RWPE1 (cell line): ENCODE results near the gene ARMH2.
A peak's percentile ranks its signal among the peaks of the same experiment; 100 is the strongest.
"Not testable (repeated sequence)": the region's sequence is repeated elsewhere in the genome, so short reads cannot be mapped to it uniquely, and the experiment has no call there.

Source experiments
- CTCF ChIA-PET: fragments of 350-600 bp; sonication (Branson Sonifier 250); formaldehyde crosslinking; extraction: SDS; loops from one replicate; lab custom pipeline; 2021; lab: Yijun Ruan, JAX
- POLR2A ChIA-PET: fragments of 400-600 bp; formaldehyde crosslinking; extraction: SDS; loops from one replicate; lab custom pipeline; 2020; ENCODE audit warnings: antibody characterized with exemption; ENCODE audit not compliant: low non-redundant PET; lab: Yijun Ruan, JAX
- DNase-seq: peaks from one replicate; pipeline ENCODE4 v3.0.0; 2012; ENCODE audit warnings: low spot score
- H3K27ac ChIP-seq: fragments of 450-650 bp; 2 replicates; pipeline ENCODE4 v1.5.1; 2017
- TF ChIP-seq, protein P1 (sequence below): fragments of 450-650 bp; conservative IDR thresholded peaks from 2 replicates; pipeline ENCODE4 v1.5.1; 2017; ENCODE audit warnings: low read depth, mild to moderate bottlenecking

The ARMH2 gene

DNA sequence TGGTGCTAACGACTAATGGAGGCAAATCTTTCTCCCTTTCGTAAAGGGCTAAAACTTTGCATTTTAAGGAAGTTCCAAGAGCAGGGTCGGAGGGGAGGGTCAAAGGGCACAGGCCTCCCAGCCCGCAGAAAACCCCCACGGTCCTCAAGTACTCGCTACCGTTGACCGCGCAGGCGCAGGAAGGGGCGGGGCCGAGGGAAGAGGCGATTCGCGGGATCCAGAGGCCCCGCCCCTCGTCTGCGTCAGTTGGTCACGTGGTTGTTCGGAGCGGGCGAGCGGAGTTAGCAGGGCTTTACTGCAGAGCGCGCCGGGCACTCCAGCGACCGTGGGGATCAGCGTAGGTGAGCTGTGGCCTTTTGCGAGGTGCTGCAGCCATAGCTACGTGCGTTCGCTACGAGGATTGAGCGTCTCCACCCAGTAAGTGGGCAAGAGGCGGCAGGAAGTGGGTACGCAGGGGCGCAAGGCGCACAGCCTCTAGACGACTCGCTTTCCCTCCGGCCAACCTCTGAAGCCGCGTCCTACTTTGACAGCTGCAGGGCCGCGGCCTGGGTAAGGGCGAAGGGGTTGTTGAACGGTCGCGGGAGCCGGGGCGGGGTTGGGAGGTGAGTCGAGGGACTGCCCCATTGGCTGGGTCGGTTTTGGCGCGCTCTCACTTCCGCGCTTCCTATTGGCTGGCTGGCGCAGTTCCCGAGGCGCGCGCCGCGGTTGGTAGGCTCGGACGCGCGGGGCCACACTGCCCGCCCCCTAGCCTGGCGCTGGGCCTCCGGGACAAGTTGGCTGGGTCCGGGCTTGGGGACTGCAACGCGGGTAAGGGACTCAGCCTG lies 23.8 kb downstream of the ARMH2 start, which contains the start of gene GMNN:
Gene GMNN, plus strand, starts transcription at position 242 of the 824 bp plus-strand sequence. CDS start 2,310 bp downstream, outside the sequence.
- DNase-seq = peak; percentile 96
- TF ChIP-seq, protein P1, sequence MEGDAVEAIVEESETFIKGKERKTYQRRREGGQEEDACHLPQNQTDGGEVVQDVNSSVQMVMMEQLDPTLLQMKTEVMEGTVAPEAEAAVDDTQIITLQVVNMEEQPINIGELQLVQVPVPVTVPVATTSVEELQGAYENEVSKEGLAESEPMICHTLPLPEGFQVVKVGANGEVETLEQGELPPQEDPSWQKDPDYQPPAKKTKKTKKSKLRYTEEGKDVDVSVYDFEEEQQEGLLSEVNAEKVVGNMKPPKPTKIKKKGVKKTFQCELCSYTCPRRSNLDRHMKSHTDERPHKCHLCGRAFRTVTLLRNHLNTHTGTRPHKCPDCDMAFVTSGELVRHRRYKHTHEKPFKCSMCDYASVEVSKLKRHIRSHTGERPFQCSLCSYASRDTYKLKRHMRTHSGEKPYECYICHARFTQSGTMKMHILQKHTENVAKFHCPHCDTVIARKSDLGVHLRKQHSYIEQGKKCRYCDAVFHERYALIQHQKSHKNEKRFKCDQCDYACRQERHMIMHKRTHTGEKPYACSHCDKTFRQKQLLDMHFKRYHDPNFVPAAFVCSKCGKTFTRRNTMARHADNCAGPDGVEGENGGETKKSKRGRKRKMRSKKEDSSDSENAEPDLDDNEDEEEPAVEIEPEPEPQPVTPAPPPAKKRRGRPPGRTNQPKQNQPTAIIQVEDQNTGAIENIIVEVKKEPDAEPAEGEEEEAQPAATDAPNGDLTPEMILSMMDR = no peak
- peak within 1 kb of the TSS; percentile 99 for H3K27ac ChIP-seq
- POLR2A ChIA-PET = interaction anchor here (0.6 kb wide), 2 partner anchors 29 to 65 kb away, joined by 3 to 9 read pairs; no protein-coding TSS in a partner anchor
- CTCF ChIA-PET = no interaction called here

- H3K27ac ChIP-seq = no peak overlapping the region
- no peak for DNase-seq
- POLR2A ChIA-PET = no interaction called here
- CTCF ChIA-PET = interaction anchor here (0.6 kb wide), 1 partner anchor 42 kb away, joined by 3 read pairs; no protein-coding TSS in a partner anchor
- TF ChIP-seq, protein P1 = no peak
Observed at GRCh38 chr6:24768361-24768760, 30.4 kb downstream of the ARMH2 start.

GRCh38 chr6:24766680-24767462 lies 31.8 kb downstream of the ARMH2 start:
- TF ChIP-seq, protein P1 = peak; percentile 68
- CTCF ChIA-PET = interaction anchor here (0.6 to 1.3 kb wide), 5 partner anchors 15 to 186 kb away, joined by 3 to 5 read pairs (median 3); no protein-coding TSS in a partner anchor
- DNase-seq = peak; percentile 54
- H3K27ac ChIP-seq = no peak overlapping the region
- POLR2A ChIA-PET = no interaction called here

DNA sequence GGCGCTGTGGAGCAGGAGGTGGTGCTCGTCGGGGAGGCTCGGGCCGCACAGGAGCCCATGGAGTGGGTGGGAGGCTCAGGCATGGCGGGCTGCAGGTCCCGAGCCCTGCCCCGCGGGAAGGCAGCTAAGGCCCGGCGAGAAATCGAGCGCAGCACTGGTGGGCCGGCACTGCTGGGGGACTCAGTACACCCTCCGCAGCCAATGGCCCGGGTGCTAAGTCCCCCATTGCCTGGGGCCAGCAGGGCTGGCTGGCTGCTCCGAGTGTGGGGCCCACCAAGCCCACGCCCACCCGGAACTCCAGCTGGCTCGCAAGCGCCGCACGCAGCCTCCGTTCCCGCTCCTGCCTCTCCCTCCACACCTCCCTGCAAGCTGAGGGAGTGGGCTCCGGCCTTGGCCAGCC lies 32.7 kb downstream of the ARMH2 start:
- CTCF ChIA-PET = interaction anchor here (0.5 kb wide), 1 partner anchor 52 kb away, joined by 3 read pairs; no protein-coding TSS in a partner anchor
- H3K27ac ChIP-seq, POLR2A ChIA-PET, DNase-seq: not testable (repeated sequence)

DNA sequence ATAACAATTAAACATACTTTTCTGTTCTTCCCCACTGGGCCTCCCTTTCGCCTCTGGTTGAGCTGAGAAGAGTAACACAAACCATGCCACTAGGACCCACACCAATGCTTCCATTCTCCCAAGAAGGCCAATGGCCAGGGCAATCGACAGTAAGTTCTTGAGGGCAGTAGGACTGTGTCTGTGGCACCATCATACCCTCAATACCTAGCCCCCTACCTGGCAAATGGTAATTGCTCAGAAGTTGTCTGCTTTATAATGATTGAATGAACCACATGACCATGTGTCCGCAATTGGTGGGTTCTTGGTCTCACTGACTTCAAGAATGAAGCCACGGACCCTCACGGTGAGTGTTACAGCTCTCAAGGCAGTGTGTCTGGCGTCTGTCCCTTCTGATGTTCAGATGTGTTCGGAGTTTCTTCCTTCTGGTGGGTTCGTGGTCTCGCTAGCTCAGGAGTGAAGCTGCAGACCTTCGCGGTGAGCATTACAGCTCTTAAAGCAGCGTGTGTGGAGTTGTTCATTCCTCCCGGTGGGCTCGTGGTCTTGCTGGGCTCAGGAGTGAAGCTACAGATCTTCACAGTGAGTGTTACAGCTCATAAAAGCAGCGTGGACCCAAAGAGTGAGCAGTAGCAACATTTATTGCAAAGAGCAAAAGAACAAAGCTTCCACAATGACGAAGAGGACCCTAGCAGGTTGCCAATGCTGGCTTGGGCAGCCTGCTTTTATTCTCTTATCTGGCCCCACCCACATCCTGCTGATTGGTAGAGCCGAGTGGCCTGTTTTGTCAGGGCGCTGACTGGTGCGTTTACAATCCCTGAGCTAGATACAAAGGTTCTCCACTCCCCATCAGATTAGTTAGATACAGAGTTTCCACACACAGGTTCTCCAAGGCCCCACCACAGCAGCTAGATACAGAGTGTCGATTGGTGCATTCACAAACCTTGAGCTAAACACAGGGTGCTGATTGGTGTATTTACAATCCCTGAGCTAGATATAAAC lies 33.6 kb downstream of the ARMH2 start:
- POLR2A ChIA-PET, H3K27ac ChIP-seq, DNase-seq: not testable (repeated sequence)
- CTCF ChIA-PET = interaction anchor here (0.5 kb wide), 1 partner anchor 51 kb away, joined by 3 read pairs; no protein-coding TSS in a partner anchor

GRCh38 chr6:24763578-24763977 lies 35.1 kb downstream of the ARMH2 start:
- POLR2A ChIA-PET = no interaction called here
- TF ChIP-seq, protein P1 = no peak
- DNase-seq = no peak
- CTCF ChIA-PET = no interaction called here
- no peak overlapping the region for H3K27ac ChIP-seq
